HEK293 (cell line): Measurements from ENCODE around the gene NOS1AP.

ENCODE experiments used
- CTCF ChIA-PET: fragments of 350-600 bp; formaldehyde crosslinking; extraction: SDS; loops from one replicate; lab custom pipeline; 2021; ENCODE audit warnings: antibody characterized with exemption; lab: Yijun Ruan, JAX
- POLR2A ChIA-PET: fragments of 300-600 bp; formaldehyde crosslinking; extraction: SDS; loops from one replicate; lab custom pipeline; 2020; ENCODE audit warnings: antibody characterized with exemption, inconsistent platforms; lab: Yijun Ruan, JAX
- H3K27ac ChIP-seq: fragments of 200-500 bp; sonication (Bioruptor generic); 2 replicates; pipeline ENCODE4 v1.5.1; 2014; ENCODE audit warnings: low read depth, low read length, control low read depth, inconsistent platforms; ENCODE audit errors: extremely low read depth
- H3K36me3 ChIP-seq, 2 experiments: fragments of 200-500 bp in 1 of 2; sonication (Bioruptor generic) in 1 of 2; 1 replicate in 1 of 2; 2 replicates in 1 of 2; pipeline ENCODE4 v1.5.1; 2014 to 2017; ENCODE audit warnings: inconsistent platforms in 2 of 2, low read length in 2 of 2; ENCODE audit not compliant: control insufficient read depth in 2 of 2, insufficient read depth in 1 of 2
- H3K4me1 ChIP-seq: fragments of 200-500 bp; sonication (Bioruptor generic); 2 replicates; pipeline ENCODE4 v1.5.1; 2014; ENCODE audit warnings: mild to moderate bottlenecking, low read length, inconsistent platforms; ENCODE audit not compliant: control insufficient read depth, insufficient read depth
- H3K4me3 ChIP-seq: 2 replicates; pipeline ENCODE4 v1.5.1; 2011; ENCODE audit warnings: low read depth, mild to moderate bottlenecking, control low read depth, low read length, moderate library complexity
- H3K9me3 ChIP-seq: fragments of 200-500 bp; sonication (Bioruptor generic); 2 replicates; pipeline ENCODE4 v1.5.1; 2014; ENCODE audit warnings: low read depth, low read length, inconsistent platforms; ENCODE audit not compliant: control insufficient read depth, insufficient read depth
- BCL11A ChIP-seq: fragments of 450-650 bp; formaldehyde crosslinking; IDR thresholded peaks from 2 replicates; pipeline ENCODE4 v1.5.1; 2016; ENCODE audit warnings: low read depth, missing biosample characterization, missing genetic modification characterization
- BCL6B ChIP-seq: fragments of 450-650 bp; formaldehyde crosslinking; IDR thresholded peaks from 2 replicates; pipeline ENCODE4 v1.5.1; 2017; ENCODE audit warnings: missing biosample characterization, missing genetic modification characterization
- KLF8 ChIP-seq: fragments of 450-650 bp; formaldehyde crosslinking; IDR thresholded peaks from 2 replicates; pipeline ENCODE4 v1.5.1; 2016; ENCODE audit warnings: missing biosample characterization, missing genetic modification characterization
- MEIS1 ChIP-seq: sonication (generic); formaldehyde crosslinking; IDR thresholded peaks from 2 replicates; pipeline ENCODE4 v1.8.1; 2022; ENCODE audit warnings: missing genetic modification reagents, mild to moderate bottlenecking, borderline replicate concordance
- SALL2 ChIP-seq: fragments of 450-650 bp; formaldehyde crosslinking; IDR thresholded peaks from 2 replicates; pipeline ENCODE4 v1.5.0; 2017; ENCODE audit warnings: missing biosample characterization, mild to moderate bottlenecking, missing genetic modification characterization, borderline replicate concordance
- ZBTB1 ChIP-seq: fragments of 450-650 bp; formaldehyde crosslinking; IDR thresholded peaks from 2 replicates; pipeline ENCODE4 v1.5.1; 2016; ENCODE audit warnings: missing biosample characterization, missing genetic modification characterization
- ZBTB44 ChIP-seq: fragments of 450-650 bp; IDR thresholded peaks from 2 replicates; pipeline ENCODE4 v1.5.1; 2018; ENCODE audit warnings: missing biosample characterization, mild to moderate bottlenecking, missing genetic modification characterization
- ZFP41 ChIP-seq: fragments of 450-650 bp; formaldehyde crosslinking; IDR thresholded peaks from 2 replicates; pipeline ENCODE4 v1.5.1; 2016; ENCODE audit warnings: missing biosample characterization, missing genetic modification characterization, borderline replicate concordance
- ZFP69B ChIP-seq: fragments of 450-650 bp; formaldehyde crosslinking; IDR thresholded peaks from 2 replicates; pipeline ENCODE4 v1.5.1; 2016; ENCODE audit warnings: missing biosample characterization, missing genetic modification characterization
- ZNF157 ChIP-seq: fragments of 450-650 bp; formaldehyde crosslinking; IDR thresholded peaks from 2 replicates; pipeline ENCODE4 v1.5.1; 2016; ENCODE audit warnings: missing biosample characterization, missing genetic modification characterization
- ZNF223 ChIP-seq: fragments of 450-650 bp; formaldehyde crosslinking; IDR thresholded peaks from 2 replicates; pipeline ENCODE4 v1.5.1; 2016; ENCODE audit warnings: missing biosample characterization, missing genetic modification characterization
- ZNF280C ChIP-seq: fragments of 450-650 bp; formaldehyde crosslinking; IDR thresholded peaks from 2 replicates; pipeline ENCODE4 v1.5.1; 2016; ENCODE audit warnings: missing biosample characterization, missing genetic modification characterization
- ZNF366 ChIP-seq: fragments of 450-650 bp; formaldehyde crosslinking; conservative IDR thresholded peaks from 2 replicates; pipeline ENCODE4 v1.5.1; 2016; ENCODE audit warnings: missing biosample characterization, missing genetic modification characterization
- ZNF426 ChIP-seq: fragments of 450-650 bp; formaldehyde crosslinking; IDR thresholded peaks from 2 replicates; pipeline ENCODE4 v1.5.1; 2017; ENCODE audit warnings: missing biosample characterization, missing genetic modification characterization, mild to moderate bottlenecking, inconsistent platforms, moderate library complexity
- ZNF510 ChIP-seq: fragments of 450-650 bp; formaldehyde crosslinking; IDR thresholded peaks from 2 replicates; pipeline ENCODE4 v1.5.1; 2018; ENCODE audit warnings: mild to moderate bottlenecking, missing genetic modification characterization, missing biosample characterization; ENCODE audit not compliant: insufficient replicate concordance
- ZNF529 ChIP-seq: fragments of 450-650 bp; formaldehyde crosslinking; IDR thresholded peaks from 2 replicates; pipeline ENCODE4 v1.5.1; 2017; ENCODE audit warnings: missing genetic modification characterization, missing biosample characterization; ENCODE audit not compliant: insufficient replicate concordance
- ZNF571 ChIP-seq: fragments of 450-650 bp; formaldehyde crosslinking; IDR thresholded peaks from 2 replicates; pipeline ENCODE4 v1.5.0; 2017; ENCODE audit warnings: missing biosample characterization, missing genetic modification characterization
- ZNF624 ChIP-seq: fragments of 450-650 bp; formaldehyde crosslinking; IDR thresholded peaks from 2 replicates; pipeline ENCODE4 v1.5.1; 2017; ENCODE audit warnings: missing biosample characterization, missing genetic modification characterization
- ZNF654 ChIP-seq: fragments of 450-650 bp; formaldehyde crosslinking; IDR thresholded peaks from 2 replicates; pipeline ENCODE4 v1.5.1; 2016; ENCODE audit warnings: low read depth, missing biosample characterization, missing genetic modification characterization
- ZNF664 ChIP-seq: fragments of 450-650 bp; formaldehyde crosslinking; IDR thresholded peaks from 2 replicates; pipeline ENCODE4 v1.5.1; 2016; ENCODE audit warnings: missing biosample characterization, missing genetic modification characterization
- ZNF76 ChIP-seq: fragments of 450-650 bp; formaldehyde crosslinking; IDR thresholded peaks from 2 replicates; pipeline ENCODE4; 2016; ENCODE audit warnings: low read depth, missing biosample characterization, missing genetic modification characterization, borderline replicate concordance
- TF ChIP-seq, protein P1 (sequence below): fragments of 450-650 bp; formaldehyde crosslinking; IDR thresholded peaks from 2 replicates; pipeline ENCODE4 v1.5.1; 2016; ENCODE audit warnings: missing biosample characterization, missing genetic modification characterization, low read depth
- TF ChIP-seq, protein P2 (sequence below): fragments of 450-650 bp; formaldehyde crosslinking; IDR thresholded peaks from 2 replicates; pipeline ENCODE4 v1.5.1; 2016; ENCODE audit warnings: missing biosample characterization, missing genetic modification characterization
- TF ChIP-seq, protein P3 (sequence below): fragments of 450-650 bp; formaldehyde crosslinking; optimal IDR thresholded peaks from 2 replicates; pipeline ENCODE3; 2016; ENCODE audit warnings: missing biosample characterization, mild to moderate bottlenecking, missing genetic modification characterization
- TF ChIP-seq, protein P4 (sequence below): fragments of 450-650 bp; formaldehyde crosslinking; IDR thresholded peaks from 2 replicates; pipeline ENCODE4 v1.5.0; 2017; ENCODE audit warnings: missing biosample characterization, missing genetic modification characterization, borderline replicate concordance

Gene NOS1AP

GRCh38 chr1:162361349-162361748 lies 291.9 kb downstream of the NOS1AP start:
- CTCF ChIA-PET: no interaction called here

GRCh38 chr1:162363823-162364222 lies 294.3 kb downstream of the NOS1AP start:
- ChIA-PET CTCF (interaction anchor here (0.6 to 0.8 kb wide), 2 partner anchors 14 to 301 kb away, joined by 3 to 4 read pairs; no protein-coding TSS in a partner anchor), POLR2A (interaction anchor here (0.6 kb wide), 1 partner anchor 63 kb away, joined by 5 read pairs; no protein-coding TSS in a partner anchor)
- no peak overlapping the region for H3K27ac ChIP-seq
- no peak overlapping the region for H3K4me3 ChIP-seq
- TF ChIP-seq SALL2 (tag by site-specific recombination): no peak
- no peak for TF ChIP-seq ZNF624 (tag by site-specific recombination)
- TF ChIP-seq, protein P1, sequence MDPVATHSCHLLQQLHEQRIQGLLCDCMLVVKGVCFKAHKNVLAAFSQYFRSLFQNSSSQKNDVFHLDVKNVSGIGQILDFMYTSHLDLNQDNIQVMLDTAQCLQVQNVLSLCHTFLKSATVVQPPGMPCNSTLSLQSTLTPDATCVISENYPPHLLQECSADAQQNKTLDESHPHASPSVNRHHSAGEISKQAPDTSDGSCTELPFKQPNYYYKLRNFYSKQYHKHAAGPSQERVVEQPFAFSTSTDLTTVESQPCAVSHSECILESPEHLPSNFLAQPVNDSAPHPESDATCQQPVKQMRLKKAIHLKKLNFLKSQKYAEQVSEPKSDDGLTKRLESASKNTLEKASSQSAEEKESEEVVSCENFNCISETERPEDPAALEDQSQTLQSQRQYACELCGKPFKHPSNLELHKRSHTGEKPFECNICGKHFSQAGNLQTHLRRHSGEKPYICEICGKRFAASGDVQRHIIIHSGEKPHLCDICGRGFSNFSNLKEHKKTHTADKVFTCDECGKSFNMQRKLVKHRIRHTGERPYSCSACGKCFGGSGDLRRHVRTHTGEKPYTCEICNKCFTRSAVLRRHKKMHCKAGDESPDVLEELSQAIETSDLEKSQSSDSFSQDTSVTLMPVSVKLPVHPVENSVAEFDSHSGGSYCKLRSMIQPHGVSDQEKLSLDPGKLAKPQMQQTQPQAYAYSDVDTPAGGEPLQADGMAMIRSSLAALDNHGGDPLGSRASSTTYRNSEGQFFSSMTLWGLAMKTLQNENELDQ: no peak
- TF ChIP-seq, protein P2, sequence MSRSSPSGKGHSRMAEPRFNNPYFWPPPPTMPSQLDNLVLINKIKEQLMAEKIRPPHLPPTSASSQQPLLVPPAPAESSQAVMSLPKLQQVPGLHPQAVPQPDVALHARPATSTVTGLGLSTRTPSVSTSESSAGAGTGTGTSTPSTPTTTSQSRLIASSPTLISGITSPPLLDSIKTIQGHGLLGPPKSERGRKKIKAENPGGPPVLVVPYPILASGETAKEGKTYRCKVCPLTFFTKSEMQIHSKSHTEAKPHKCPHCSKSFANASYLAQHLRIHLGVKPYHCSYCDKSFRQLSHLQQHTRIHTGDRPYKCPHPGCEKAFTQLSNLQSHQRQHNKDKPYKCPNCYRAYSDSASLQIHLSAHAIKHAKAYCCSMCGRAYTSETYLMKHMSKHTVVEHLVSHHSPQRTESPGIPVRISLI: no peak
- TF ChIP-seq ZBTB44: no peak
- TF ChIP-seq, protein P3, sequence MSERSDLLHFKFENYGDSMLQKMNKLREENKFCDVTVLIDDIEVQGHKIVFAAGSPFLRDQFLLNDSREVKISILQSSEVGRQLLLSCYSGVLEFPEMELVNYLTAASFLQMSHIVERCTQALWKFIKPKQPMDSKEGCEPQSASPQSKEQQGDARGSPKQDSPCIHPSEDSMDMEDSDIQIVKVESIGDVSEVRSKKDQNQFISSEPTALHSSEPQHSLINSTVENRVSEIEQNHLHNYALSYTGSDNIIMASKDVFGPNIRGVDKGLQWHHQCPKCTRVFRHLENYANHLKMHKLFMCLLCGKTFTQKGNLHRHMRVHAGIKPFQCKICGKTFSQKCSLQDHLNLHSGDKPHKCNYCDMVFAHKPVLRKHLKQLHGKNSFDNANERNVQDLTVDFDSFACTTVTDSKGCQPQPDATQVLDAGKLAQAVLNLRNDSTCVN (tag by site-specific recombination): no peak
- no peak for TF ChIP-seq ZNF280C (tag by site-specific recombination)
- TF ChIP-seq ZFP69B (tag by site-specific recombination): no peak
- TF ChIP-seq KLF8 (tag by site-specific recombination): no peak
- TF ChIP-seq, protein P4, sequence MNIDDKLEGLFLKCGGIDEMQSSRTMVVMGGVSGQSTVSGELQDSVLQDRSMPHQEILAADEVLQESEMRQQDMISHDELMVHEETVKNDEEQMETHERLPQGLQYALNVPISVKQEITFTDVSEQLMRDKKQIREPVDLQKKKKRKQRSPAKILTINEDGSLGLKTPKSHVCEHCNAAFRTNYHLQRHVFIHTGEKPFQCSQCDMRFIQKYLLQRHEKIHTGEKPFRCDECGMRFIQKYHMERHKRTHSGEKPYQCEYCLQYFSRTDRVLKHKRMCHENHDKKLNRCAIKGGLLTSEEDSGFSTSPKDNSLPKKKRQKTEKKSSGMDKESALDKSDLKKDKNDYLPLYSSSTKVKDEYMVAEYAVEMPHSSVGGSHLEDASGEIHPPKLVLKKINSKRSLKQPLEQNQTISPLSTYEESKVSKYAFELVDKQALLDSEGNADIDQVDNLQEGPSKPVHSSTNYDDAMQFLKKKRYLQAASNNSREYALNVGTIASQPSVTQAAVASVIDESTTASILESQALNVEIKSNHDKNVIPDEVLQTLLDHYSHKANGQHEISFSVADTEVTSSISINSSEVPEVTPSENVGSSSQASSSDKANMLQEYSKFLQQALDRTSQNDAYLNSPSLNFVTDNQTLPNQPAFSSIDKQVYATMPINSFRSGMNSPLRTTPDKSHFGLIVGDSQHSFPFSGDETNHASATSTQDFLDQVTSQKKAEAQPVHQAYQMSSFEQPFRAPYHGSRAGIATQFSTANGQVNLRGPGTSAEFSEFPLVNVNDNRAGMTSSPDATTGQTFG (tag by site-specific recombination): no peak
- TF ChIP-seq BCL6B (tag by site-specific recombination): no peak
- TF ChIP-seq ZNF571 (tag by site-specific recombination): no peak
- no peak for TF ChIP-seq ZNF76 (tag by site-specific recombination)
- no peak for TF ChIP-seq ZBTB1 (tag by site-specific recombination)
- TF ChIP-seq ZNF529 (tag by site-specific recombination): no peak
- H3K9me3 ChIP-seq: no peaks in the 10 kb centered on the region
- peaks cover 0 to 7% of the 10 kb centered on the region in 2 experiments; a peak in 1 of 3 replicates for H3K36me3 ChIP-seq
- H3K4me1 ChIP-seq: no peaks in the 10 kb centered on the region

More at GRCh38 chr1:162361349-162361748, 291.9 kb downstream of the NOS1AP start:
- Histone ChIP-seq H3K27ac (no peak overlapping the region), H3K4me1 (no peaks in the 10 kb centered on the region), H3K4me3 (no peak overlapping the region), H3K36me3 (peaks cover 0 to 14% of the 10 kb centered on the region in 2 experiments; a peak in 1 of 3 replicates), H3K9me3 (no peaks in the 10 kb centered on the region)
- POLR2A ChIA-PET: no interaction called here
- TF ChIP-seq MEIS1 (CRISPR knock-in tag) (no peak), KLF8 (tag by site-specific recombination) (no peak), ZNF654 (tag by site-specific recombination) (no peak), ZNF157 (tag by site-specific recombination) (no peak), ZNF510 (tag by site-specific recombination) (no peak), ZNF426 (tag by site-specific recombination) (no peak), BCL11A (tag by site-specific recombination) (no peak), ZFP41 (tag by site-specific recombination) (no peak), ZNF664 (tag by site-specific recombination) (no peak), ZNF366 (tag by site-specific recombination) (no peak), ZNF223 (tag by site-specific recombination) (no peak)
